Ovary (tissue), 3 donors: ENCODE data around the gene CLIP2.
"Not testable (repeated sequence)": the region's sequence is repeated elsewhere in the genome, so short reads cannot be mapped to it uniquely, and the experiment has no call there.

Source experiments
- CTCF ChIP-seq, 3 donors: fragments of 450-650 bp in 2 of 3; fragments of 200-600 bp in 1 of 3; IDR thresholded peaks; one replicate each; pipeline versions ENCODE4 v1.5.1 to v1.8.0; 2016 to 2022; ENCODE audit warnings: antibody characterized with exemption in 3 of 3, mild to moderate bottlenecking in 1 of 3
- POLR2A ChIP-seq: fragments of 450-650 bp; IDR thresholded peaks from one replicate; pipeline ENCODE4 v1.6.1; 2017; ENCODE audit warnings: antibody characterized with exemption, mild to moderate bottlenecking, moderate library complexity
- donor health status: DM: no; HTN: no; CAD: no.

GRCh38 chr7:74249058-74249457, 40.1 kb upstream of the CLIP2 start:
- not testable (repeated sequence) for TF ChIP-seq POLR2A; CTCF (IDR thresholded peaks at IDR 0.05)
